Ovary (tissue), 9 donors: Measurements from ENCODE around the gene BACH2. TPM values are rescaled to one million over a fixed set of nuclear protein-coding genes. Genes with fewer than 3 reads are reported as not detected.
"Not testable (repeated sequence)": the region's sequence is repeated elsewhere in the genome, so short reads cannot be mapped to it uniquely, and the experiment has no call there.

Source experiments
- DNase-seq, 5 donors: peaks; one replicate each; pipeline ENCODE4 v3.0.0-alpha.2; 2019 to 2020
- H3K27ac ChIP-seq, 2 donors: fragments of 200-600 bp; one replicate each; pipeline versions ENCODE4 v1.5.1 to v1.8.0; 2019 to 2022
- H3K27me3 ChIP-seq: fragments of 200-600 bp; one replicate; pipeline ENCODE4 v1.8.0; 2022
- H3K36me3 ChIP-seq: fragments of 200-600 bp; sonication (generic); one replicate; pipeline ENCODE4 v1.5.1; 2019
- H3K4me1 ChIP-seq: one replicate; pipeline ENCODE4 v1.8.1; 2013; ENCODE audit warnings: mild to moderate bottlenecking, moderate library complexity; ENCODE audit not compliant: insufficient read depth
- H3K4me3 ChIP-seq: fragments of 200-600 bp; sonication (generic); one replicate; pipeline ENCODE4 v1.5.1; 2017
- H3K9me3 ChIP-seq, 2 donors: fragments of 200-600 bp in 1 of 2; sonication (generic) in 1 of 2; one replicate each; pipeline versions ENCODE4 v1.5.1 to v1.8.1; 2013 to 2019; ENCODE audit warnings: mild to moderate bottlenecking in 1 of 2, moderate library complexity in 1 of 2
- EP300 ChIP-seq: sonication (generic); formaldehyde crosslinking; IDR thresholded peaks from one replicate; pipeline ENCODE4 v1.6.1; 2017; ENCODE audit warnings: antibody characterized with exemption
- POLR2A ChIP-seq: fragments of 450-650 bp; IDR thresholded peaks from one replicate; pipeline ENCODE4 v1.6.1; 2017; ENCODE audit warnings: antibody characterized with exemption, mild to moderate bottlenecking, moderate library complexity
- WGBS, 3 donors: extraction: QIAGEN DNeasy Blood & Tissue Kit in 1 of 3; methylation state at CpG; one replicate each; pipeline versions ENCODE4 v1.1.5 to v1.1.7; 2013 to 2017; 5-methylcytosine and 5-hydroxymethylcytosine counted together
- intact Hi-C, 4 donors: fragments of 100-400 bp; cut with DNase I; formaldehyde crosslinking; loops; one replicate each; pipeline versions ENCODE4 v1.11.0 to v1.15.1; 2022 to 2023
- polyA plus RNA-seq, 2 donors: library from polyadenylated mRNA; stranded (reverse); fragments of 200-250 nt in 1 of 2; fragments of 350-450 nt in 1 of 2; fragmentation: Illumina TruSeq in 1 of 2; extraction: RNeasy Lipid Tissue Mini Kit (QIAGEN cat#74804) in 1 of 2; gene quantifications; one replicate each; pipeline ENCODE4 v1.2.3, GENCODE V29; 2013 to 2014
- total RNA-seq, 7 donors: library from RNA; depleted of rRNA in 2 of 7; stranded (reverse); fragments of >200 nt in 2 of 7; fragmentation: NEBNext Ultra II Directional in 3 of 7; extraction: Animal tissue kit (Norgen Biotek cat#: 25700) in 3 of 7; gene quantifications; one replicate each; pipeline versions ENCODE4 v1.1.0 to v1.2.4, GENCODE V29; 2016 to 2023
- TF ChIP-seq, protein P1 (sequence below), 3 donors: fragments of 450-650 bp in 2 of 3; fragments of 200-600 bp in 1 of 3; IDR thresholded peaks; one replicate each; pipeline versions ENCODE4 v1.5.1 to v1.8.0; 2016 to 2022; ENCODE audit warnings: antibody characterized with exemption in 3 of 3, mild to moderate bottlenecking in 1 of 3
- donor health status: DM: no; HTN: no; CAD: no; lungs with moderate emphysema.
- donor health status: DM: no; HTN: no; CAD: no.
- donor health status: Bipolar disorder and iron deficiency.
- donor health status: DM: yes; HTN: yes; CAD: no.
- donor health status: DM: no; HTN: no; CAD: no.
- donor health status: DM: yes; HTN: yes; CAD: no.

BACH2 gene
- total and polyA plus RNA-seq, 9 donors: 2.6 to 19.2 (median 10.5) TPM

DNA sequence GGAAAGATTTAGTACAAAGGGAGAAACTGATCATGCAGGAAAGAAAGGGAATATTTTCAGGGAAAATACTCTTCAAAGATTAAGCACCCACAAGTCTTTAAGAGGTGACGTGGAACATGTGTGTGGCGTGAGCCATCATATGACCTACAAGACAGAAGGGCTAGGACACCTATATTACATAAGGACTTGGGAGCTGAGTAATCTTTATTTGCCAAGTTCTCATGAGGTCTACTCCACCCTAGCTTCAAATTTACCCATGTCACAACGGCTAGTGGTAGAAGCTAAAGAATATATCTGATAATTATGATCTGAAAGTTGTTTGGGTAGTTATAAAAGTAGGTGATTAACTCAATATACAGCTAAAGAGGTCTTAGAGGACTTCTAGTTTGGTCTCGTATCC, 234.6 kb downstream of the BACH2 start:
- Histone ChIP-seq H3K36me3 (no peaks in the 10 kb centered on the region), H3K27ac (no peak overlapping the region), H3K4me1 (no peaks in the 10 kb centered on the region), H3K27me3 (no peaks in the 10 kb centered on the region), H3K4me3 (no peak overlapping the region), H3K9me3 (no peaks in the 10 kb centered on the region)
- intact Hi-C loops: no loop called here
- TF ChIP-seq EP300: no peak
- TF ChIP-seq, protein P1, sequence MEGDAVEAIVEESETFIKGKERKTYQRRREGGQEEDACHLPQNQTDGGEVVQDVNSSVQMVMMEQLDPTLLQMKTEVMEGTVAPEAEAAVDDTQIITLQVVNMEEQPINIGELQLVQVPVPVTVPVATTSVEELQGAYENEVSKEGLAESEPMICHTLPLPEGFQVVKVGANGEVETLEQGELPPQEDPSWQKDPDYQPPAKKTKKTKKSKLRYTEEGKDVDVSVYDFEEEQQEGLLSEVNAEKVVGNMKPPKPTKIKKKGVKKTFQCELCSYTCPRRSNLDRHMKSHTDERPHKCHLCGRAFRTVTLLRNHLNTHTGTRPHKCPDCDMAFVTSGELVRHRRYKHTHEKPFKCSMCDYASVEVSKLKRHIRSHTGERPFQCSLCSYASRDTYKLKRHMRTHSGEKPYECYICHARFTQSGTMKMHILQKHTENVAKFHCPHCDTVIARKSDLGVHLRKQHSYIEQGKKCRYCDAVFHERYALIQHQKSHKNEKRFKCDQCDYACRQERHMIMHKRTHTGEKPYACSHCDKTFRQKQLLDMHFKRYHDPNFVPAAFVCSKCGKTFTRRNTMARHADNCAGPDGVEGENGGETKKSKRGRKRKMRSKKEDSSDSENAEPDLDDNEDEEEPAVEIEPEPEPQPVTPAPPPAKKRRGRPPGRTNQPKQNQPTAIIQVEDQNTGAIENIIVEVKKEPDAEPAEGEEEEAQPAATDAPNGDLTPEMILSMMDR (IDR thresholded peaks at IDR 0.05): no peak
- TF ChIP-seq POLR2A: no peak
- WGBS, 3 donors: 69 to 93% (median 89%) methylated on average over 4 of the region's 4 CpGs
- DNase-seq: no peak

DNA sequence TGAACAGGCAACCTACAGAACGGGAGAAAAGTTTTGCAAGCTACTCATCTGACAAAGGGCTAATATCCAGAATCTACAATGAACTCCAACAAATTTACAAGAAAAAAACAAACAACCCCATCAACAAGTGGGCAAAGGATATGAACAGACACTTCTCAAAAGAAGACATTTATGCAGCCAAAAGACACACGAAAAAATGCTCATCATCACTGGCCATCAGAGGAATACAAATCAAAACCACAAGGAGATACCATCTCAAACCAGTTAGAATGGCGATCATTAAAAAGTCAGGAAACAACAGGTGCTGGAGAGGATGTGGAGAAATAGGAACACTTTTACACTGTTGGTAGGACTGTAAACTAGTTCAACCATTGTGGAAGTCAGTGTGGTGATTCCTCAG, 237.5 kb downstream of the BACH2 start:
- 77 to 94% (median 91%) methylated on average over 3 of the region's 3 CpGs for WGBS, 3 donors
- intact Hi-C loops, H3K9me3 ChIP-seq, H3K4me3 ChIP-seq, H3K27ac ChIP-seq, H3K4me1 ChIP-seq, H3K36me3 ChIP-seq, DNase-seq, H3K27me3 ChIP-seq: not testable (repeated sequence)

DNA sequence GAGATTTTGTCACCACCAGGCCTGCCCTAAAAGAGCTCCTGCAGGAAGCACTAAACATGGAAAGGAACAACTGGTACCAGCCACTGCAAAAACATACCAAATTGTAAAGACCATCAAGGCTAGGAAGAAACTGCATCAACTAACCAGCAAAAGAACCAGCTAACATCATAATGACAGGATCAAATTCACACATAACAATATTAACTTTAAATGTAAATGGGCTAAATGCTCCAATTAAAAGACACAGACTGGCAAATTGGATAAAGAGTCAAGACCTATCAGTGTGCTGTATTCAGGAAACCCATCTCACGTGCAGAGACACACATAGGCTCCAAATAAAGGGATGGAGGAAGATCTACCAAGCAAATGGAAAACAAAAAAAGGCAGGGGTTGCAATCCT, 240.7 kb downstream of the BACH2 start:
- H3K36me3 ChIP-seq, H3K4me1 ChIP-seq, intact Hi-C loops, DNase-seq, H3K27me3 ChIP-seq, H3K4me3 ChIP-seq, H3K27ac ChIP-seq, H3K9me3 ChIP-seq: not testable (repeated sequence)
- WGBS, 3 donors: 63 to 82% (median 79%) methylated on average over 1 of the region's 1 CpG

DNA sequence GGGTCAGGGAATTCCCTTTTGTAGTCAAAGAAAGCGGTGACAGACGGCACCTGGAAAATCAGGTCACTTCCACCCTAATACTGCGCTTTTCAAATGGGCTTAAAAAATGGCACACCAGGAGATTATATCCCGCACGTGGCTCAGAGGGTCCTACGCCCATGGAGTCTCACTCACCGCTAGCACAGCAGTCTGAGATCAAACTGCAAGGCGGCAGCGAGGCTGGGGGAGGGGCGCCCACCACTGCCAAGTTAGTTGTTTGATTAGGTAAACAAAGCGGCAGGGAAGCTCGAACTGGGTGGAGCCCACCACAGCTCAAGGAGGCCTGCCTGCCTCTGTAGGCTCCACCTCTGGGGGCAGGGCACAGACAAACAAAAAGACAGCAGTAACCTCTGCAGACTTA, 242.4 kb downstream of the BACH2 start:
- H3K9me3 ChIP-seq, H3K27me3 ChIP-seq, DNase-seq, H3K27ac ChIP-seq, intact Hi-C loops, H3K4me1 ChIP-seq, H3K36me3 ChIP-seq, H3K4me3 ChIP-seq: not testable (repeated sequence)
- WGBS, 3 donors: 95 to 96% (median 96%) methylated on average over 11 to 12 of the region's 12 CpGs

DNA sequence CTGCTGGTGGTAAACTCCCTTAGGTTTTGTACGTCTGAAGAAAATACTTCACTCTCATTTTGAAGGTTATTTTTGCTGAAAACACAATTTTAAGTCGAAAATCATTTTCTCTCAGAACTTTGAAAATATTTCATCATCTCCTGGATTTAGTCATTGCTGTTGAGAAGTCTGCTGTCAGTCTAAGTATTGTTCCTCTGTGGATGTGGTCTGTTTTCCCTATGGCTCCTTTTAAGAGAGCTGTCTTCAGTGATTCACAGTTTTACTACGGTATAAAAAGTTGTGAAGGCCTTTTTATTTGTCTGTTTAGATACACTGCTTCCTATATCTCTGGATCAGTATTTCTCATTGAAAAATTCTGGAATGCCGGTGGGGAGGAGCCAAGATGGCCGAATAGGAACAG, 243.0 kb downstream of the BACH2 start:
- Histone ChIP-seq H3K27ac (no peak overlapping the region), H3K36me3 (no peaks in the 10 kb centered on the region), H3K4me1 (no peaks in the 10 kb centered on the region), H3K27me3 (no peaks in the 10 kb centered on the region), H3K9me3 (no peaks in the 10 kb centered on the region), H3K4me3 (no peak overlapping the region)
- TF ChIP-seq EP300: no peak
- TF ChIP-seq POLR2A: no peak
- TF ChIP-seq, protein P1 (IDR thresholded peaks at IDR 0.05): no peak
- intact Hi-C loops: no loop called here
- no peak for DNase-seq
- 95 to 96% (median 95%) methylated on average over 5 of the region's 5 CpGs for WGBS, 3 donors

DNA sequence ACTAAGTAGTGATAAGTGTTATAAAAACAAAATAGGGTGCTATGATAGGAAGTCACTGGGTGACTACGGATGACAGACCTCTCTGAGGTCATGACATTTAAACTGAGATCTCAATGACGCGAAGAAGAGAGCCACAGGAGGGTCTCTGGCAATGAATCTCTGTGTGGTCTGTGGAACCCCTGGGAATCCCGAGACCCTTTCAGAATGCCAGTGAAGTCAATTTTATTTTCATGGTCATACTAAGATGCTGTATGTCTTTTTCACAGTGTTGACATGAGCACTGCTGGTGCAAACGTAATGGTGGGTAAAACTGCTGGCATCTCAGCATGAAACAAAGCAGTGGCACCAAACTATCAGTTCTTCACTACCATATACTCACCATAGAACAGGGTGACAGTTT, 247.3 kb downstream of the BACH2 start:
- Histone ChIP-seq H3K4me3 (no peak overlapping the region), H3K9me3 (no peaks in the 10 kb centered on the region), H3K4me1 (no peaks in the 10 kb centered on the region), H3K36me3 (no peaks in the 10 kb centered on the region), H3K27me3 (no peaks in the 10 kb centered on the region), H3K27ac (no peak overlapping the region)
- WGBS, 3 donors: 87 to 89% (median 88%) methylated on average over 5 of the region's 5 CpGs
- TF ChIP-seq, protein P1 (IDR thresholded peaks at IDR 0.05): no peak
- no peak for TF ChIP-seq EP300
- TF ChIP-seq POLR2A: no peak
- no peak for DNase-seq
- intact Hi-C loops: no loop called here
